Lung (tissue), 12 donors: ENCODE results near the gene SAMD5. TPM values are rescaled to one million over a fixed set of nuclear protein-coding genes. Genes with fewer than 3 reads are reported as not detected.

ENCODE experiments used
- ATAC-seq: fragments of 200-7000 bp; cut with Tn5 transposase; one replicate; pipeline ENCODE4 v1.9.1; 2020; ENCODE audit warnings: moderate number of reproducible peaks; ENCODE audit not compliant: insufficient read depth, low FRiP score
- DNase-seq, 3 donors: peaks; one replicate each; pipeline ENCODE4 v3.0.0-alpha.2; 2013 to 2017
- H3K27ac ChIP-seq, 2 donors: one replicate each; pipeline ENCODE4 v1.5.1; 2013; ENCODE audit warnings: mild to moderate bottlenecking in 2 of 2, moderate library complexity in 2 of 2, control low read depth in 1 of 2, inconsistent platforms in 1 of 2, low read depth in 1 of 2, low read length in 1 of 2
- H3K27me3 ChIP-seq, 3 donors: one replicate each; pipeline ENCODE4 v1.5.1; 2013; ENCODE audit warnings: low read length in 2 of 3; ENCODE audit not compliant: control insufficient read depth in 3 of 3, insufficient read depth in 3 of 3
- H3K36me3 ChIP-seq, 4 donors: one replicate each; pipeline ENCODE4 v1.5.1; 2013; ENCODE audit warnings: low read length in 4 of 4, mild to moderate bottlenecking in 1 of 4, moderate library complexity in 1 of 4; ENCODE audit not compliant: control insufficient read depth in 4 of 4, insufficient read depth in 4 of 4
- H3K4me1 ChIP-seq, 5 donors: one replicate each; pipeline ENCODE4 v1.5.1; 2013; ENCODE audit warnings: low read length in 5 of 5, mild to moderate bottlenecking in 2 of 5, moderate library complexity in 1 of 5; ENCODE audit not compliant: control insufficient read depth in 5 of 5, insufficient read depth in 5 of 5
- H3K4me3 ChIP-seq: one replicate; pipeline ENCODE4 v1.5.1; 2013; ENCODE audit warnings: mild to moderate bottlenecking, control low read depth, moderate library complexity
- H3K9ac ChIP-seq, 2 donors: one replicate each; pipeline ENCODE4 v1.5.1; 2013; ENCODE audit warnings: low read length in 2 of 2, control low read depth in 1 of 2; ENCODE audit not compliant: insufficient read depth in 1 of 2
- H3K9me3 ChIP-seq, 4 donors: one replicate each; pipeline ENCODE4 v1.5.1; 2013; ENCODE audit warnings: low read length in 3 of 4, mild to moderate bottlenecking in 1 of 4, moderate library complexity in 1 of 4; ENCODE audit not compliant: control insufficient read depth in 4 of 4, insufficient read depth in 3 of 4
- WGBS, 2 donors: extraction: QIAGEN DNeasy Blood & Tissue Kit; methylation state at CpG; one replicate each; pipeline ENCODE4 v1.1.7; 2013; 5-methylcytosine and 5-hydroxymethylcytosine counted together
- polyA plus RNA-seq, 2 donors: library from polyadenylated mRNA; stranded (reverse); fragments of 200-250 nt; gene quantifications; one replicate each; pipeline ENCODE4 v1.2.1, GENCODE V29; 2013
- total RNA-seq, 2 donors: library from RNA; depleted of rRNA in 1 of 2; stranded (reverse); fragments of >200 nt in 1 of 2; gene quantifications; one replicate each; pipeline ENCODE4 v1.2.1, GENCODE V29; 2014 to 2021
- TF ChIP-seq, protein P1 (sequence below): IDR thresholded peaks from 2 replicates; pipeline ENCODE4 v1.5.1; 2012; ENCODE audit warnings: mild to moderate bottlenecking; ENCODE audit errors: control extremely low read depth, extremely low read depth
- donor health status: control.
- donor health status: control.
- donor health status: Bipolar disorder and iron deficiency.
- donor health status: healthy.
- donor health status: DM: yes; HTN: yes; CAD: no.

Gene SAMD5
- total and polyA plus RNA-seq, 4 donors, result 2.0 to 35.5 (median 6.0) TPM

DNA sequence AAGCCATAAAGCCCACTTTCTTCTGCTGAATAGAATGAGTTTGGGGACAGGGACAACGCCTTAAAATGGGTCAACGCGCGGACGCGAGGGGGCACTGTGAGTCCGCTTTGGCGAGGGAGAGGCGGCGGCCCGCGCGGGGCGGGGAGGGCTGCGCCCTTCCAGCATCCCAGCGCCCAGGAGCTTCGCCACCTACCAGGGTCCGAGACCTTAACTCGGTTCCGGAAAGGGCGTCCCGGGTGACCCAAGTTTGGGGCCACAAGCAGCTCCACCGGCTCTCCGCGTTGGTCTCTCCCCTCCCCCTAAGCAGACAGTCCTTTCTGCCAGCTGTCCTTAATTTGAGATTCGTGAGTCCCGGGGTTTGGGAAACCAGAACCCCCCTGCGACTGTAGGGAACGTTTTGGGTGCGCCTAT, 1.8 kb upstream of the SAMD5 start:
- ATAC-seq (no peak), DNase-seq (peak; percentile 73 to 81 (median 79))
- TF ChIP-seq, protein P1, sequence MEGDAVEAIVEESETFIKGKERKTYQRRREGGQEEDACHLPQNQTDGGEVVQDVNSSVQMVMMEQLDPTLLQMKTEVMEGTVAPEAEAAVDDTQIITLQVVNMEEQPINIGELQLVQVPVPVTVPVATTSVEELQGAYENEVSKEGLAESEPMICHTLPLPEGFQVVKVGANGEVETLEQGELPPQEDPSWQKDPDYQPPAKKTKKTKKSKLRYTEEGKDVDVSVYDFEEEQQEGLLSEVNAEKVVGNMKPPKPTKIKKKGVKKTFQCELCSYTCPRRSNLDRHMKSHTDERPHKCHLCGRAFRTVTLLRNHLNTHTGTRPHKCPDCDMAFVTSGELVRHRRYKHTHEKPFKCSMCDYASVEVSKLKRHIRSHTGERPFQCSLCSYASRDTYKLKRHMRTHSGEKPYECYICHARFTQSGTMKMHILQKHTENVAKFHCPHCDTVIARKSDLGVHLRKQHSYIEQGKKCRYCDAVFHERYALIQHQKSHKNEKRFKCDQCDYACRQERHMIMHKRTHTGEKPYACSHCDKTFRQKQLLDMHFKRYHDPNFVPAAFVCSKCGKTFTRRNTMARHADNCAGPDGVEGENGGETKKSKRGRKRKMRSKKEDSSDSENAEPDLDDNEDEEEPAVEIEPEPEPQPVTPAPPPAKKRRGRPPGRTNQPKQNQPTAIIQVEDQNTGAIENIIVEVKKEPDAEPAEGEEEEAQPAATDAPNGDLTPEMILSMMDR, result peak; percentile 56
- Histone ChIP-seq H3K9ac (peak overlapping the region in 1 of 2 donors; percentile 56), H3K27me3 (no peaks in the 10 kb centered on the region), H3K4me1 (peaks cover 2 to 27% (median 7%) of the 10 kb centered on the region in 5 donors), H3K27ac (no peak overlapping the region), H3K36me3 (no peaks in the 10 kb centered on the region), H3K9me3 (no peaks in the 10 kb centered on the region), H3K4me3 (peak overlapping the region; percentile 16)
- WGBS, 2 donors, result 1% methylated on average over 30 of the region's 30 CpGs

DNA sequence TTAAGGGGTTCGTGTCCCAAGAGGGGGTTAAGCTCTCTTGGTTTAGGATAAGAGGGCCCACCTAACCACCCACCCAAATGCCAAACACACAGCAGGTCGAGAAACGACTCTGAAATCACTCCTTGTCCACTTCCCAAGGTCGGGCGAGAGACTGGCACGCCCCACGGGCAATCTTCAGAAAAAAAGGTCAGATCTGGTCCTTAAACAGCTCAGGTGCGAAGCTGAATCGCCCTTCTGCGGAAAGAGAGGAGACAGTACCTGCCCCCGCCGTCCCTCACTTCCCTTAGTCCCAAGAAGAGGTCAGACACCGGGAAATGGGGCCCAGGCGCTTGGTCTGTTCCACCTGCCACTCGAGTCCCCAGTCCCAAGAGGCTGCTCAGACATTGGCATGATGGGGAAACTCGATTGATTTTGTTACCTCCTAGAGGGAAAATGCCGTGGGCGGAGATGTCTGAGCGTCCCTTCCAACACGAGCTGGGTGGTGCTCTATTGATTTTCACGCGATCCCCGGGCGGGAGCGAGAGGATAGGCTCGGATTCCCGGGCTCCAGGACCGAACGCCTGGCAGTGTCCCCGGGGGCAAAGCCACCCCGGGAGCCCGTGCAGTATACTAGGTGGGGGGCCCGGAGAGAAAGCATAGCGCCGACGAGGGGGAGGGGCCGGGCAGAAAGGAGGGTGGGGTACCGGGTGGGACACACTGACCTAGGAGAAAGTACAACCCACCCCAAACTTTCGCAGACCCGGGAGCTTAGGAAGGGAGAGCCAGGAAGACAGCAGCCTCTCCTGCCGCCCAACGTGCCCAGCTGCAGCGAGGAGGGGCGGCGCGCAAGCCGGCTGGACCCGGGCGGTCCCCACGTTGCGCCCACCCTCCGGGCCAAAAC, 1.1 kb upstream of the SAMD5 start:
- H3K36me3 ChIP-seq, result no peaks in the 10 kb centered on the region

DNA sequence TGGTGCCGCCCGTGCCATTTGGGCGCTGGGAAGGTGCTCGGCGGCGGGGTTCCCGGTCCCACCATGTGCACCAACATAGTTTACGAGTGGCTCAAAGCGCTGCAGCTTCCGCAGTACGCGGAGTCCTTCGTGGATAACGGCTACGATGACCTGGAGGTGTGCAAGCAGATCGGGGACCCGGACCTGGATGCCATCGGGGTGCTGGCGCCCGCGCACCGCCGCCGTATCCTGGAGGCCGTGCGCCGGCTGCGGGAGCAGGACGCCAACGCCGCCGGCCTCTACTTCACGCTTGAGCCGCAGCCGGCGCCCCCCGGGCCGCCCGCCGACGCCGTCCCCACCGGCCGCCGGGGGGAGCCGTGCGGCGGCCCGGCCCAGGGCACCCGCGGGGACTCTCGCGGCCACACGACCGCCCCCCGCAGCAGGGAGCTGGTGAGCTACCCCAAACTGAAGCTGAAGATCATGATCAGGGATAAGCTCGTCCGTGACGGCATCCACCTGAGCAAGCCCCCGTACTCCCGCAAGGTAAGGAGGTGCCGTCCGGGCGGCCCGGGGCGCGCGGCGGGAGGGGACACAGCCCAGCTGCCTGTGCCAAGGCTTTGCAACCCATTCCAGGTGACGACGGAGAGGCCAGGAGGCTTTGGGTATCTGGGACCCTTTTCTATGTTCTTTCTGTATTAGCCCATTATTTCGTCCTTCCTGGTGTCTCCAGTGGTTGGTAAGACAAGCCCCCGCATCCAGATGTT, 547 bp downstream of the SAMD5 start:
- DNase-seq, result peak; percentile 44 to 58 (median 51)
- peak overlapping the region in 1 of 2 donors; percentile 81 for H3K9ac ChIP-seq
- peak overlapping the region; percentile 62 for H3K4me3 ChIP-seq
- peaks cover 0 to 3% (median 0%) of the 10 kb centered on the region in 4 donors for H3K9me3 ChIP-seq
- 0 to 2% methylated on average over 66 to 73 of the region's 73 CpGs for WGBS, 2 donors
- TF ChIP-seq, protein P1, result no peak
- ATAC-seq, result peak; percentile 20
- H3K27me3 ChIP-seq, result no peaks in the 10 kb centered on the region
- no peaks in the 10 kb centered on the region for H3K36me3 ChIP-seq
- H3K27ac ChIP-seq, result peak overlapping the region in 1 of 2 donors; percentile 65
- H3K4me1 ChIP-seq, result peaks cover 2 to 27% (median 7%) of the 10 kb centered on the region in 5 donors

More for the DNA sequence above, 1.1 kb upstream of the SAMD5 start:
- Histone ChIP-seq H3K4me3 (peak overlapping the region; percentile 58), H3K27ac (peak overlapping the region in 1 of 2 donors; percentile 88), H3K27me3 (no peaks in the 10 kb centered on the region), H3K9ac (peak overlapping the region in 1 of 2 donors; percentile 69), H3K9me3 (no peaks in the 10 kb centered on the region), H3K4me1 (peaks cover 2 to 27% (median 7%) of the 10 kb centered on the region in 5 donors)
- TF ChIP-seq, protein P1, result no peak
- peak; percentile 30 to 54 (median 46) for DNase-seq
- ATAC-seq, result no peak
- WGBS, 2 donors, result 1 to 2% methylated on average over 51 to 52 of the region's 52 CpGs
